GM18868 (cell line): ENCODE data around the gene SLC25A13.
"Not testable (repeated sequence)": the region's sequence is repeated elsewhere in the genome, so short reads cannot be mapped to it uniquely, and the experiment has no call there.

ENCODE experiments used
- ATAC-seq: cut with Tn5 transposase; IDR thresholded peaks from one replicate; pipeline ENCODE4 v1.9.1; 2021; ENCODE audit warnings: mild to moderate bottlenecking, moderate library complexity; ENCODE audit not compliant: unreplicated experiment

The SLC25A13 gene, protein sequence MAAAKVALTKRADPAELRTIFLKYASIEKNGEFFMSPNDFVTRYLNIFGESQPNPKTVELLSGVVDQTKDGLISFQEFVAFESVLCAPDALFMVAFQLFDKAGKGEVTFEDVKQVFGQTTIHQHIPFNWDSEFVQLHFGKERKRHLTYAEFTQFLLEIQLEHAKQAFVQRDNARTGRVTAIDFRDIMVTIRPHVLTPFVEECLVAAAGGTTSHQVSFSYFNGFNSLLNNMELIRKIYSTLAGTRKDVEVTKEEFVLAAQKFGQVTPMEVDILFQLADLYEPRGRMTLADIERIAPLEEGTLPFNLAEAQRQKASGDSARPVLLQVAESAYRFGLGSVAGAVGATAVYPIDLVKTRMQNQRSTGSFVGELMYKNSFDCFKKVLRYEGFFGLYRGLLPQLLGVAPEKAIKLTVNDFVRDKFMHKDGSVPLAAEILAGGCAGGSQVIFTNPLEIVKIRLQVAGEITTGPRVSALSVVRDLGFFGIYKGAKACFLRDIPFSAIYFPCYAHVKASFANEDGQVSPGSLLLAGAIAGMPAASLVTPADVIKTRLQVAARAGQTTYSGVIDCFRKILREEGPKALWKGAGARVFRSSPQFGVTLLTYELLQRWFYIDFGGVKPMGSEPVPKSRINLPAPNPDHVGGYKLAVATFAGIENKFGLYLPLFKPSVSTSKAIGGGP

DNA sequence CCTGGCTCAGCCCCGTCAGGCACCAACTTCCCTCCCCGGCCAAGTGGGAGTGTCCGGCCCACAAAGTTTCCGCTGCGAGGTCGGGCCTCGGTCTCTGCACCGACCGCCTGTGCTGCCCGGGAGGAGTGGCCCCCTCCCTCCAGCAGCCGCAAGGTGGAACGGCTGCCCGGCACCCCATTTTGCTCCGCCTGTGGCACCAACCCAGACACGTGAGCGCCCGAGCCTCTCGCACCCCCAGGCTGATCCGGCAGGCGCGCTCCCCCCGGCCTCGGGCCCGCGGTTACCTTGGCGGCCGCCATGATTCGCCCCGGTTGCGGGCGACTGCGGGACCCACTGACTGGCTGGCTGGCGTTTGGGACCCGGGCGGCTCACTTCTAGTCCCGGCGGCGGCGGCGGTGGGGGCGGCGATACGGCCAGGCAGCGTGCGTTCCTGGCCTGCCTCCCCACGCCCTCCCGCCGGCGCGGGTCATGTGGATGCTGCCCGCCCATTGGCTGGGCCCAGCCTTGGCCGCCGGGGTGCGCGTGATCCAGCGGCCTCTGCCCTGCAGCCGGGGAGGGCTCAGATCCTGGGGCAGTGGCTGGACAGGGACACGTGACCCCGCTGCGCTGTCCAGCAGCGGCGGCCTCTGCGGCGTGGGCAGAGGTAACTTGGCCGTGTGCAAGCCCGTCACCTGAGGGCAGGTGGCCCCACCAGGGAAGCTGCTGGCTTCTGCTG lies at the start of gene SLC25A13:
SLC25A13 (minus strand) TSS at position 441 of the 715 bp plus-strand sequence; CDS start at position 299, 142 bp downstream.
- ATAC-seq = peak; percentile 71

DNA sequence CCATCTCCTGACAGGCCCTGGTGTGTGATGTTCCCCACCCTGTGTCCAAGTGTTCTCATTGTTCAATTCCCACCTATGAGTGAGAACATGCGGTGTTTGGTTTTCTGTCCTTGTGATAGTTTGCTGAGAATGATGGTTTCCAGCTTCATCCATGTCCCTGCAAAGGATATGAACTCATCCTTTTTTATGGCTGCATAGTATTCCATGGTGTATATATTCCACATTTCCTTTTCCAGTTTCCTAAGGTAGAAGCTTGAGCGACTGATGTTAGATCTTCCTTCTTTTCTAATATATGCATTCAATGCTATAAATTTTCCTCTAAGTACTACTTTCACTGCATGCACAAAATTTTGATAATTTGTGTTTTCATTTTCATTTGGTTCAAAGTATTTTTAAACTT lies 44.0 kb upstream of the SLC25A13 start:
- ATAC-seq = not testable (repeated sequence)

DNA sequence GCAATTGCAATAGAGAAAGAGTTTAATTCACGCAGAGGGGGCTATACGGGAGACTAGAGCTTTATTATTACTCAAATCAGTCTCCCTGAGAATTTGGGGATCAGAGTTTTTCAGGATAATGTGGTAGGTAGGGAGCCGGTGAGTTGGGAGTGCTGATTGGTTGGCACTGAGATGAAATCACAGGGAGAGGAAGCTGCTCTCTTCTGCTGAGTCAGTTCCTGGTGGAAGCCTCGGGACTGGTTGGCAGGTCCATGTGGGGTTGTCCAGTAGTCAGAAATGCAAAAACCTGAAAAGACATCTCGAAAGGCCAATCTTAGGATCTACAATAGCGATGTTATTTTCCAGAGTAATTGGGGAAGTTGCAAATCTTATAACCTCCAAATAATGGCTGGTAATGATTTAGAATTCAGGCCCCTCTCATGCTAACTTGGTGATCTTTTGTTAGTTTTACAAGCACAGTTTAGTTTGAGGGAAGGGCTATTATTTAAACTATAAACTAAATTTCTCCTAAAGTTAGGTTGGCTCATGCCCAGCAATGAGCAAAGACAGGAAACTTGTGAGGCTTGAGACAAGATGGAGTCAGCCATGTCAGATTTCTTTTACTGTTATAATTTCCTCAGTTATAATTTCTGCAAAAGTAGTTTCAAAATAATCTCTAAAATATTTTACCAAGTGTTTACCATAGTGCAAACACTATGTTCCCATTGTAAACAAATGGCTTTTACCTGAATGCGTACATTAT lies 39.4 kb upstream of the SLC25A13 start:
- no peak for ATAC-seq

DNA sequence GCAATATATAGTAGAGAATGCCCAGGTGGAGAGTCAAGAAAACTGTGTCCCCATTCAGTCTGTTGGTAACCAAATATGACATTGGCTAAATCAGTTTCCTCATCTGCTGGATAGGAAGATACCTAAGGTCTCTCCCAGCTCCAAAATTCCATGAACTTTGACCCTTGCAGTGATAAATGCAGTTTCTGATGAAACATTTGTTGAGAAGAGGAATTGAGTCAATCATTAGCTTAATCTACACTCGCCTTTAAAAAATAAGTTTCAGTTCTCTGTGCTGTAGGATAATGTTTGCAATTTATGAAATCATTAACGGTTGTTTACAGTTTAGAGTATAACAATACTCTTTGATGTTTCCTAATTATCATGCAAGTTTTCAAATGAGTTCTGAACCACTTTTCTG lies 38.0 kb upstream of the SLC25A13 start:
- ATAC-seq = no peak

DNA sequence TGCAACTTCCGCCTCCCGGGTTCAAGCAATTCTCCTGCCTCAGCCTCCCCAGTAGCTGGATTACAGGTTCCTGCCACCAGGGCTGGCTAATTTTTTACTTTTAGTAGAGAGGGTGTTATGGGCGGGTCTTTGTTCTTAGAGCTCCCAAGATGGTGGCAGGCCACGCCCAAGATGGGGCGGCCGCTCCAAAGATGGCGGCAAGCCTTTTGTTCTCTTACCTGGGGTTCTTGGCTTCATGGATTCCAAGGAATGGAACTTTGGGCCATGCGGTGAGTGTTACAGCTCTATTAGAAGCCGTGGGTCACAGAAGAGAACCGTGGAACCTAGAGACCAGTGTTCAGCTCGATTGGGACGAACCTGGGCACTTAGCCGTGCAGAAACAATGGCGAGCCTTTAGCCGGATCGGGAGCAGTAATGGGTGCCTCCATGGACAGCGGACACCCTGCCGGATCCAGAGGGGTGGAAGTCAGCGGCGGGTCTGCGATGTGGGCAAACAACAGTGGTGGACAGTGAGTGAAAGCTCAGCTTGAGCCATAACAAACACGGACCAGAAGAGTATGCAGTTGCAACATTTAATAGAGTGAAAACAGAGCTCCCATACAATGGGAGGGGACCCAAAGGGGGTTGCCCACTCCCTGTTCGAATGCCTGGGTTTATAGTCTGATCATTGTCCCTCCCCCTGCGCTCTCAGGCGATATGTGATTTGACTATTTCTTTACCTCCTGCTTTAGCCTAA lies 36.5 kb upstream of the SLC25A13 start:
- ATAC-seq = not testable (repeated sequence)

DNA sequence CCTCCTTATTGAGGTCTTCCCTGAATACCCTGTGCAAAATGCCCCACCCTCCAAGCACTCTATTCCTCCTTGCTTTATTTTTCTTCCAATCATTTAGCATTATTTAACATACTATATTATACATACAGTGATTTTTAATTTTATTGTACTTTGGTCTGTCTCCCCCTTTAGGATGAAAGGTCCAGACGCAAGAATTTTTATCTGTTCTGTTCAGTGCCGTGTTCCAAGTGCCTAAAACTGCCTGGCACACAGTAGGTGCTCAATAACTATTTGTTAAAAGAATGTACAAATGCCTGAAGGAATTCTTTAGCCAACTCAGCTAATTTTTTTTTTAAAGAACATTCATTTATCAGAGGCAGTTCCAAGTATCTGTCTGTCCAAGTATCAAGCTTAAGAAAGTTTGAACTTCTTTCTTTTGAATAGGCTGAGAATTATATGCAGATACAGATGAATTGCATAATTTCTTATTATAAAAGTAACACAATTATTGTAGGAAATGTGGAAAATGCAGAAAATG lies 34.1 kb upstream of the SLC25A13 start:
- no peak for ATAC-seq

DNA sequence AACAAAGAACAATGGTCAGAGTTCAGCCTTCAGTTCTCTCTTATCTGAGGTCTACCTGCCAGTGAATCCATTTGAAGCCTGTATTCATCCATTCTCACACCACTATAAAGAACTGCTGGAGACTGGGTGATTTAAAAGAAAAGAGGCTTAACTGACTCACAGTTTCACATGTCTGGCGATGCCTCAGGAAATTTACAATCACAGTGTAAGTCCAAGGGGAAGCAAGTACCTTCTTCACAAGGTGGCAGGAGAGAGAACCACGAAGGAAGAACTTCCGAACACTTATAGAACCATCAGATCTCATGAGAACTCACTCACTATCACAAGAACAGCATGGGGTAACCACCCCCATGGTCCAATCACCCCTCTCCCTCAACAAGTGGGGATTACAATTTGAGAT lies 33.0 kb upstream of the SLC25A13 start:
- ATAC-seq = no peak

DNA sequence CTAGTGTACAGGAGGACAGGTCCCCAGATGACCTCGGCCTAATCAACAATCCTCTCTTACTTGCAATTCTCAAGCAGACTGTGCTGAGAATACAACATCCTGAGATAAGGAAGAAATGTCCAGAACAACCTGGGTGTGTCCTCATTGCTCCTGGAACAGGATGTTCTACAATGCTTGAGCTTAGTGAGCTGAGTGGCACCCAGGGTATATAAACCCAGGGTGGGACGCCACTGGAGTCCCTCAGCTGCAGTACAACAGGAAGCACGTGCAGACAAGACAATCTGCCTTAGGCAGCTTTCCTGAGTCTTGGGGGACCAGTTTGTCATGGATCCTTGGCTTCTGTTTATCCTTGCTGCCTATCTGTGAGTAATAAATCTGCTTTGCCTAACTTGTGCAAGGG lies 27.7 kb upstream of the SLC25A13 start:
- ATAC-seq = no peak

DNA sequence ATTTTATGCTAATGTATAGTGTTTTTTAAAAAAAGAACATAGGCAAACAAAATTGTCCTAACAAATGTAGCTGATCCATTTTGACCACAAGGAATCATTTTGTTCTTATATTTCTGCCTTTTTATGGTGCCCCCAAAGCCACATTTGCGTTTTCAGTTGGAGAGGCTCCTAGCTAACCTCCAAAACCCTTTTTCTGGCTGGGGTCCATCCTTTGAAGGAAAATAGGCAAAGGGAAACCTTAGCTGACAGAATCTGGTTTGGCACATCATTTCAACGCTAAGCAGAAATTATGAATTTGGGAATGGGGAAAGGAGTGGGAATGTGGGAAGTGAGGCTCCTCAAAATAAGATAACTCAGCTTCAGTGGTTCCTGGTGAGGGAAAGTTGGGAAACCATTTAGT lies 25.6 kb upstream of the SLC25A13 start:
- ATAC-seq = no peak

DNA sequence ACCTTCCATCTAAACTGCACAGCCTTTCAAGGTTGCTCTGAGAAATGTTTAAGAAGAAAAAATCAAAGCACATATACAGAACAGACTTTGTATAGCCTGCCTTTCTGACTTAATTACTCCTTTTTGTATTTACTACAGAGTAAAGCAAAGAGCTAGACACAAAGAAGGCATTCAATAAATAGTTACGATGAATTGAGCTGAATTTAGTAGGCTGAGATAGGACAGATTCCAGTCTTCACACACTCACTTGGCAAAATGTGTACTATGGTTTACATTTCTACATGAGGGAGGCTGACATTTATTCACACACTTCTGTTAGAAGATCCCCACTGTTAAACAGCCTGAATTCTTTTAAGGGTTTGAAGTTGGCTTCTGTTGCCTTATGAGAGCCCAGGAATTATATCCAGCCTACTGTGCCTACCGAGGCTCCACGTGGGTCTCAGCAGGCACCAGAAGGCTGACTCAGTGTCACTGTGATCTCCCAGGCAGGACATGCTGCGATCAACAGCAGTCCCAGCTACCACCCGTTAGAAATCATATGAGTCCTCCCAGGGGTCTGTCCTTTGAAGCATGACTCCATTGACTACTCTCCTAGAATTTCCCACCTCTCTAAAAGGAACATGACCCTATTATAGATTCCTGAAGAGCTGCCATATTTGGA lies 24.5 kb upstream of the SLC25A13 start:
- no peak for ATAC-seq

DNA sequence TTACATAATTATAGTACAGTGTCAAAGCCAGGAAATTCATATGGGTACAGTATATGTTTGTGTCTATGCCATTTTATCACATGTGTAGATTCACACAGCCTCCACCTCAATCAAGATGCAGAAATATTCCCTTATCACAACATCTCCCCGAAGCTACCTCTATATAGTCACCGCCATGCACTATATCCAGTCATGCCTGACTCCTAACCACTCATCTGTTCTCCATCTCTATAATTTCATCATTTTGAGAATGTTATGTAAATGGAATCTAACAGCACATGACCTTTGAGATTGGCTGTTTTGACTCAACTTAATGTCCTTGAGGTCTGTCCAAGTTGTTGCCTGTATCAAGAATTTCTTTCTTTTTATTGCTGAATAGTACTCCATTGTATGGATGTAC lies 22.3 kb upstream of the SLC25A13 start:
- no peak for ATAC-seq

DNA sequence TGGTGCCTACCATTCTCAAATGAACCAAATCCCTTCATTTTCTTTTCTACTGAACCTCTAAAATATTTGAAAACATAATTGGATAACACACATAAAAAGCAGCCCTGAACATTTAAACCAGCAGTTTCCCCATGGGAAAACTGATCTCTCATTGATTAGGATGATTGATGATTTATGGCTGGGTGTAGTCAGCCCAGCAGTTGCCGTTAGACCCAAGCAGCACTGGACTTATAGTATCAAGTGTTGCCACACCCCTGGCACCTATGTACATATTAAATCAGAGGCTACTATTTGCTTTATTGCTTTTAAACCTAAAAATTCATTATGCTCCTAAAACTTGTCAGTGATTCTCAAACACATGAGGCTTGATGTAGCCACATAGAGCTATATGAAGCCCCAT lies 20.2 kb upstream of the SLC25A13 start:
- ATAC-seq = no peak

DNA sequence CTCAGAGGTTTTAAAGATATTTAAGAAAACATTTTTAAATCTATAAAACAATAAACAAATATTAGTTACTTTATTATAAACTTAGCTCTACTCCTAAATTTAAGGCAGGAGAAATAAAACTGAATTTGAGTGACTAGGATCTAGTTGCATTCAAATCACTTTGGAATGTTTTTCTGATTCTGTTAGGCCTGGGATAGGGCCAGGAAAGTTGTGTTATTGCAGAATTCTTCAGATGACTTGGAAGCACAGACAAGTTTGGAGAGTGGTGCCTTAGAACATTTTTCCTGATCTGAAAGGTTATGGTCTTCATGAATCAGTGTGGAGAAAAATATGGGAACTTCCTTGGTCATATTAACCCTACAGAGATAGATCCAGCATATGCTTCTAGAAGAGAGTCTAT lies 15.6 kb upstream of the SLC25A13 start:
- ATAC-seq = no peak

DNA sequence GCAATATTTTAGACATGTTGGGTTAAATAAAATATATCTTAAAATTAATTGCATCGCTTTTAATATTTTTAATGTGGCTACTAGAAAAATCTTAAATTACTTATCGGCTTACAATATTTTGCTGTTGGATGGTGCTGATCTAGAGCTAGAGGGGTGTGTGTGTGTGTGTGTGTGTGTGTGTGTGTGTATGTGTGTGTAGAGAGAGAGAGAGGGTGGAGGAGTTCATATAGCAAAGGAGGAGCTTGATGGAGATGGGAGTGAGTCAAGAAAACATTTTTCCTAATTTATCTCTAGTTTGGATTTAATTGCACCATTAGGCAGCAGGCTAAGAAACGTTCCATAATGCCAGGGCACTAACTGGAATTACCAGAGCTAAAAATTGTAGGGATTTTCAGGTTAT lies 10.4 kb upstream of the SLC25A13 start:
- ATAC-seq = no peak

DNA sequence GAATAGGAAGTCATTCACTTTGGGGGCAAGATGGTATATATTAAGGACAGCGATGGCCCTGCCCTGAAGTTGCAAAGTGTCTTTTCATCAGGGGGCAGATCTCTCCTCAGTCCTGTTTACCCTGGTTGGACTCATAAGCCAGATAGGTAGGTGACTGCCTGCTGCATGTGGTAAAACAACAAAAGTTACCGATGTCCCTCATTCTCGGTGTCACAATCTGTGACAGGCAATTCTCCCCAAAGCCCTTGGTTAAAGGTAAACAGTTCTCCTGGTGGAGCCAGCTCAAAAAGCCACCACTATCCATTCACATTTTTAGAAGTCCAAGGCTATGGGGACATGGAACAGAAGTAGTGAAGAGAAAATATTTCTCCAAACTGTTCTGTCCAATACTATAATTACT lies 9.9 kb upstream of the SLC25A13 start:
- ATAC-seq = no peak

DNA sequence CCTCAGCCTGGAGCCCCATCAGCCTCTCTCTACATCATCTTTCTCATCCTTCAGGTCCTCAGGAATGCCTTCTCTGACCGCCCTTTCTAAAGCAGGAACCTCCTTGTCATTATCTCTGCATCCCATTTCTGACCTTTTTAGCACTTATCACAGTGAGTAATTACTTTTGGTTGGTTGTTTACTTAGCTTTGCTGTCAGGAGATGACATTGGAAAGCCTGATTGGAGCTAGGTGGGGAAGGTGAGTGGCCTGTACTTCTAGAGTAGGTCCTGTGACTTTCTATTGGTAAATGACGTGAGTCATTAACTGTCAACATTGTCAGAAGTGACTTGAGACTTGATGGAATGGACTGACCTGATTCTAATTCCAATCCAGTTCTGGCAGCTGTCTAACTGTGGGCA lies 9.3 kb upstream of the SLC25A13 start:
- no peak for ATAC-seq

DNA sequence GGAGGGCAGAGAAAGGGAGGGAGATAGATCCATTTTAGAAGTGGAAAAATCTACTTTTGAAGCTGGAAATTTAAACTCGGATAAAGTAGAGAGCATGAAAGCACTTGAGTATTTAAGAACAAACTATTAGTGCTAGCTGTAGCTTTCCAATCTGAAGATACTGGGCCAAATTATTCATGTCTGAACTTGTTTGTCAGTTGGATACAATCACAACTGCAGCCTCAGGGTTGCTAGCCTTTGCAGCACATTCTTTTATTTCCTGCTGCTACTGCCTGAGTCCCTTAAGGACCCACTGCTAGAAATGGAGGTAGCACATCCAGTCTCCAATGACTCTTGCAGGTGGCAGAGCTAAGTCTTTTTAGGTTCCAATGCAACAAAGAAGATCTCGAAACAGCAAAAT lies 8.3 kb upstream of the SLC25A13 start:
- no peak for ATAC-seq

DNA sequence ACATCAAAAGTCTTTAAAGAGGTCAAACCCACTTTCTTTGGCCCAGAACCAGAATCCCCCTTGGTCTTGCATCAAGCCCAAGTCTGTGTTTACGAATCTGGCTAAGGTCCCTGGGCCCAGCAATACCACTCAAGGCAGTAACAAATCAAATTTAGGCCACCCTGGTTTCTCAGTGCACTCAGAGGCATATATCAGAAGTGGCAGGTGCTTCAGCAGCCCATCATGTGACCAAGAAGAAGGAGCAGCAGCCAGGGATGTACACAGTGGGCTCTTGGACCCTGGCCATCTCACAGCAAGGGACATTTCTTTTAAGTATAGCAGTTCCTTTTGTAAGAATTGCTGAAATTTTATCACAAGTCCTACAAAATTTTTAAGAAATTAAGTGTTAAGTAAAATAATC lies 7.3 kb upstream of the SLC25A13 start:
- ATAC-seq = no peak

DNA sequence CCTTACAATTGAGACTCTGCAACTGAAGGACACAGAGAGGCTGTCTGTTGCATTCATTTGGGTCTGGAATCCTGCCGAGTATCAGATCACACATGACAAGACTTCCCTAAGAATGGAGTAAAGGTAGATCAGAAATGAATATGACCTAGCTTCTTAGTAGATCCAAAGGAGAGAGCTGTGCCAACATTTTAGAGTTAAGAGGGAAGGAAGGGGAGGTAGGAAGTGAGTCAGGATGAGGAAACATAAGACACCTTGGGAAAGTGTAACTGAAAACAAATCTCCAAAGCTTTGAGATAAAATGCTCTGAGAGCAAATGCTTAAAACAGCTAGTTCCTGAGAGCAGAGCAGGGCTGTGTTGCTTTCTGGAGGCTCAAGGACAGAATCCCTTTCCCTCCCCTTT lies 6.1 kb upstream of the SLC25A13 start:
- ATAC-seq = no peak

DNA sequence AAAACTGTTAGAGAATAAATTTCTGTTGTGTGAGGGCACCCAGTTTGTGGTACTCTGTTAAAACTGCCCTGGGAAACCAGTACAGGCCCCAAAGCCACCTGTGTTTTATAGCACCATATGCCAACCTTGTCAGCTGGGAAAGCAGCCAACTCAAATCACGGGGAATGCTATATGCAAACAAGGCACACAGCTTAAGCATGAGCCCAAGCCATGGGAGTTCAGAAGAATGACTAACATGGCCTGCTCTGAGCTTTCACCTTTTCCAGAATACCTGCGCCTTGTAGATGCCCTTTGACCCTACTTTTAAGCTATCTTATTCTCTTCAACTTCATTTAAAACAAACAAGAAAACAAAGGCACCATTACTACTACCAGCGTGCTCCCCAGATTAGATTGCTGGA lies 5.5 kb upstream of the SLC25A13 start:
- no peak for ATAC-seq
